IMR-90 (cell line): ENCODE measurements around the gene STAB1. TPM values are rescaled to one million over a fixed set of nuclear protein-coding genes. Genes with fewer than 3 reads are reported as not detected.

Experiments used
- ATAC-seq: fragments of 200-7000 bp; cut with Tn5 transposase; 2 replicates; pipeline ENCODE4 v1.9.1; 2020; ENCODE audit warnings: low read depth, mild to moderate bottlenecking, moderate library complexity
- BruUV-seq: library from RNA; stranded (reverse); fragments of 400-500 nt; replicated peaks from 2 replicates; lab custom pipeline; 2021; lab: Mats Ljungman, UMichigan
- CTCF ChIA-PET: fragments of 300-600 bp; formaldehyde crosslinking; extraction: SDS; loops from one replicate; lab custom pipeline; 2021; ENCODE audit warnings: antibody characterized with exemption; lab: Yijun Ruan, JAX
- POLR2A ChIA-PET: fragments of 300-600 bp; sonication (Branson Sonifier 250); formaldehyde crosslinking; loops from one replicate; lab custom pipeline; 2022; ENCODE audit warnings: antibody characterized with exemption; ENCODE audit not compliant: unreplicated experiment; lab: Charles Lee
- DNase-seq: peaks from one replicate; pipeline ENCODE4 v3.0.0; 2013
- H2AFZ ChIP-seq: replicated peaks from 2 replicates; pipeline ENCODE3; 2013; ENCODE audit warnings: low read length, mild to moderate bottlenecking; ENCODE audit not compliant: poor library complexity
- H2AK5ac ChIP-seq: 2 replicates; pipeline ENCODE4 v1.6.1; 2013; ENCODE audit warnings: low read depth, low read length, inconsistent platforms
- H2AK9ac ChIP-seq: replicated peaks from 2 replicates; pipeline ENCODE3; 2013; ENCODE audit warnings: mild to moderate bottlenecking, low read depth, low read length, moderate library complexity; ENCODE audit not compliant: poor library complexity
- H2BK120ac ChIP-seq: 2 replicates; pipeline ENCODE4 v1.6.1; 2013; ENCODE audit warnings: low read depth, low read length, inconsistent platforms
- H2BK15ac ChIP-seq: 3 replicates; pipeline ENCODE4 v1.6.1; 2013; ENCODE audit warnings: low read depth, low read length, inconsistent platforms
- H2BK20ac ChIP-seq: 2 replicates; pipeline ENCODE4 v1.6.1; 2013; ENCODE audit warnings: low read depth, mild to moderate bottlenecking, inconsistent platforms, low read length, moderate library complexity
- H2BK5ac ChIP-seq: 2 replicates; pipeline ENCODE4 v1.6.1; 2013; ENCODE audit warnings: mild to moderate bottlenecking, low read depth, low read length, inconsistent platforms; ENCODE audit not compliant: poor library complexity, severe bottlenecking
- H3K14ac ChIP-seq: replicated peaks from 2 replicates; pipeline ENCODE4 v1.6.1; 2013; ENCODE audit warnings: low read depth, low read length, inconsistent platforms
- H3K18ac ChIP-seq: 2 replicates; pipeline ENCODE4 v1.6.1; 2013; ENCODE audit warnings: low read depth, low read length, control low read depth
- H3K23ac ChIP-seq: 2 replicates; pipeline ENCODE4 v1.6.1; 2013; ENCODE audit warnings: low read depth, low read length, inconsistent platforms
- H3K27ac ChIP-seq: 2 replicates; pipeline ENCODE4 v1.5.1; 2013; ENCODE audit warnings: mild to moderate bottlenecking, control low read depth, low read length; ENCODE audit not compliant: insufficient read depth
- H3K27me3 ChIP-seq: 2 replicates; pipeline ENCODE4 v1.6.1; 2013; ENCODE audit warnings: low read length; ENCODE audit not compliant: control insufficient read depth, insufficient read depth
- H3K36me3 ChIP-seq: 2 replicates; pipeline ENCODE4 v1.6.1; 2013; ENCODE audit warnings: low read length, mixed read lengths; ENCODE audit not compliant: control insufficient read depth, insufficient read depth
- H3K4ac ChIP-seq: 2 replicates; pipeline ENCODE4 v1.6.1; 2013; ENCODE audit warnings: low read depth, low read length, inconsistent platforms
- H3K4me1 ChIP-seq: 2 replicates; pipeline ENCODE4 v1.6.1; 2013; ENCODE audit warnings: low read length, mixed read lengths; ENCODE audit not compliant: control insufficient read depth, insufficient read depth
- H3K4me2 ChIP-seq: 2 replicates; pipeline ENCODE4 v1.6.1; 2013; ENCODE audit warnings: low read depth, mild to moderate bottlenecking, control low read depth, low read length, moderate library complexity
- H3K4me3 ChIP-seq: 2 replicates; pipeline ENCODE4 v1.5.1; 2013; ENCODE audit warnings: low read depth, mild to moderate bottlenecking, control low read depth, low read length, moderate library complexity; ENCODE audit not compliant: insufficient read depth
- H3K56ac ChIP-seq: 2 replicates; pipeline ENCODE4 v1.6.1; 2013; ENCODE audit warnings: low read length, inconsistent platforms; ENCODE audit not compliant: insufficient read depth; ENCODE audit errors: extremely low read depth
- H3K79me1 ChIP-seq, 2 experiments: 2 replicates each; pipeline ENCODE4 v1.6.1; 2013; ENCODE audit warnings: low read length in 2 of 2, inconsistent platforms in 1 of 2, low read depth in 1 of 2
- H3K9ac ChIP-seq: 2 replicates; pipeline ENCODE4 v1.6.1; 2013; ENCODE audit warnings: low read depth, low read length, control low read depth
- H3K9me1 ChIP-seq: 2 replicates; pipeline ENCODE4 v1.6.1; 2013; ENCODE audit warnings: low read length, inconsistent platforms; ENCODE audit not compliant: insufficient read depth
- H3K9me3 ChIP-seq: 2 replicates; pipeline ENCODE4 v1.6.1; 2013; ENCODE audit warnings: low read length; ENCODE audit not compliant: control insufficient read depth, insufficient read depth
- H4K20me1 ChIP-seq: 2 replicates; pipeline ENCODE4 v1.6.1; 2013; ENCODE audit warnings: low read length, inconsistent platforms; ENCODE audit not compliant: insufficient read depth
- H4K5ac ChIP-seq: 2 replicates; pipeline ENCODE4 v1.6.1; 2013; ENCODE audit warnings: mild to moderate bottlenecking, low read depth, low read length, control low read depth
- H4K8ac ChIP-seq, 2 experiments: 2 replicates each; pipeline ENCODE4 v1.6.1; 2013; ENCODE audit warnings: low read depth in 2 of 2, low read length in 2 of 2, control low read depth in 1 of 2, inconsistent platforms in 1 of 2
- H4K91ac ChIP-seq: 2 replicates; pipeline ENCODE4 v1.6.1; 2013; ENCODE audit warnings: low read depth, low read length, inconsistent platforms; ENCODE audit not compliant: insufficient read depth
- BHLHE40 ChIP-seq: fragments of 150-350 bp; IDR thresholded peaks from 2 replicates; pipeline ENCODE4 v1.6.1; 2016; ENCODE audit warnings: mild to moderate bottlenecking, low read depth, low read length
- CEBPB ChIP-seq: IDR thresholded peaks from 2 replicates; pipeline ENCODE4 v1.6.1; 2012; ENCODE audit warnings: low read depth, low read length, improper control_type of control experiment
- CHD1 ChIP-seq: IDR thresholded peaks from 2 replicates; pipeline ENCODE4 v1.6.1; 2012; ENCODE audit warnings: low read depth, low read length, improper control_type of control experiment
- CTCF ChIP-seq: conservative IDR thresholded peaks from 2 replicates; pipeline ENCODE4 v1.5.1; 2012; ENCODE audit warnings: mild to moderate bottlenecking, low read depth, low read length, improper control_type of control experiment
- FOS ChIP-seq: fragments of 150-350 bp; IDR thresholded peaks from 2 replicates; pipeline ENCODE4 v1.6.1; 2016; ENCODE audit warnings: low read depth, low read length
- MAFK ChIP-seq: IDR thresholded peaks from 2 replicates; pipeline ENCODE4 v1.6.1; 2012; ENCODE audit warnings: low read depth, low read length, improper control_type of control experiment
- MAZ ChIP-seq: IDR thresholded peaks from 2 replicates; pipeline ENCODE4 v1.6.1; 2012; ENCODE audit warnings: low read depth, mild to moderate bottlenecking, low read length, improper control_type of control experiment, moderate library complexity, borderline replicate concordance
- MXI1 ChIP-seq: IDR thresholded peaks from 2 replicates; pipeline ENCODE4 v1.6.1; 2012; ENCODE audit warnings: low read depth, mild to moderate bottlenecking, low read length, moderate library complexity, borderline replicate concordance
- NFE2L2 ChIP-seq: fragments of 150-350 bp; IDR thresholded peaks from 2 replicates; pipeline ENCODE4 v1.6.1; 2016; ENCODE audit warnings: low read depth, mild to moderate bottlenecking, low read length
- POLR2A ChIP-seq: IDR thresholded peaks from 2 replicates; pipeline ENCODE4 v1.6.1; 2012; ENCODE audit warnings: mild to moderate bottlenecking, low read depth, low read length
- RAD21 ChIP-seq: IDR thresholded peaks from 2 replicates; pipeline ENCODE4 v1.6.1; 2012; ENCODE audit warnings: low read length, improper control_type of control experiment
- RCOR1 ChIP-seq: IDR thresholded peaks from 2 replicates; pipeline ENCODE4 v1.6.1; 2012; ENCODE audit warnings: mild to moderate bottlenecking, low read length, improper control_type of control experiment; ENCODE audit not compliant: insufficient replicate concordance
- RFX5 ChIP-seq: IDR thresholded peaks from 2 replicates; pipeline ENCODE4 v1.8.0; 2012; ENCODE audit warnings: low read depth, mild to moderate bottlenecking, low read length, moderate library complexity
- SMC3 ChIP-seq: fragments of 150-350 bp; IDR thresholded peaks from 2 replicates; pipeline ENCODE4 v1.6.1; 2016; ENCODE audit warnings: low read depth, mild to moderate bottlenecking, antibody characterized with exemption, low read length, moderate library complexity
- USF2 ChIP-seq: fragments of 150-350 bp; IDR thresholded peaks from 2 replicates; pipeline ENCODE4 v1.6.1; 2017; ENCODE audit warnings: mild to moderate bottlenecking, antibody characterized with exemption, low read length, low read depth
- WGBS, 2 experiments: methylation state at CpG; one replicate each; pipeline versions ENCODE4 v1.1.5 to v1.1.7; 2013; ENCODE audit warnings: missing lambda C conversion rate in 2 of 2; ENCODE audit not compliant: insufficient read length in 1 of 2; ENCODE audit errors: extremely low coverage in 2 of 2; 5-methylcytosine and 5-hydroxymethylcytosine counted together
- dilution Hi-C: fragments of 300-500 bp; cut with HindIII; formaldehyde crosslinking; loops from one replicate; pipeline ENCODE4 v1.14.3; 2018; ENCODE audit warnings: low sequenced_read_pairs; ENCODE audit not compliant: unreplicated experiment
- in situ Hi-C: fragments of 300-500 bp; cut with MboI; formaldehyde crosslinking; loops from 3 replicates; pipeline ENCODE4 v1.14.3; 2019; ENCODE audit warnings: low sequenced_read_pairs, inconsistent platforms, mixed read lengths
- intact Hi-C: fragments of 100-400 bp; cut with micrococcal nuclease; formaldehyde crosslinking; loops from 2 replicates; pipeline ENCODE4 v1.10.0; 2022
- polyA plus RNA-seq, 3 experiments: library from polyadenylated mRNA; depleted of rRNA; stranded (reverse); fragments of >200 nt; gene quantifications; 2 replicates each; pipeline ENCODE4 v1.2.3, GENCODE V29; 2012; ENCODE audit warnings: low replicate concordance in 1 of 3
- total RNA-seq: library from RNA; depleted of rRNA; stranded (reverse); fragments of >200 nt; gene quantifications from 2 replicates; pipeline ENCODE4 v1.2.3, GENCODE V29; 2012

Gene STAB1
- total and polyA plus RNA-seq, 2 of the 4 experiments (the other 2 are of a cell fraction) = not detected

- intact Hi-C loops = no loop called here
- Histone ChIP-seq H3K27me3 (no peaks in the 10 kb centered on the region), H3K4me2 (no peak overlapping the region), H3K79me1 (peaks cover 29 to 40% of the 10 kb centered on the region in 2 experiments), H2BK5ac (peak overlapping the region; percentile 68), H3K56ac (no peak overlapping the region), H3K18ac (peak overlapping the region; percentile 66; the same call in 1 of the 2 replicates), H3K4me3 (no peak overlapping the region), H3K4ac (peak overlapping the region; percentile 97; the same call in 1 of the 2 replicates), H2AK9ac (peak overlapping the region; percentile 94), H2BK15ac (no peak overlapping the region; the same call in 1 of the 3 replicates), H3K23ac (no peak overlapping the region), H3K9ac (no peak overlapping the region), H3K4me1 (peaks cover 15% of the 10 kb centered on the region), H2BK20ac (0 out of 2 replicates have a peak overlapping the region, but pooled peaks have one; percentile 77), H4K91ac (peak overlapping the region; percentile 93), H2BK120ac (peak overlapping the region; percentile 92; the same call in 1 of the 2 replicates), H3K9me3 (no peaks in the 10 kb centered on the region), H2AFZ (peak overlapping the region; percentile 96), H3K27ac (no peak overlapping the region), H2AK5ac (peak overlapping the region; percentile 99), H4K8ac (peak overlapping the region; percentile 100), H3K36me3 (peaks cover 17% of the 10 kb centered on the region), H3K9me1 (peaks cover 20% of the 10 kb centered on the region), H4K20me1 (peaks cover 14% of the 10 kb centered on the region), H3K14ac (peak overlapping the region; percentile 95), H4K5ac (peak overlapping the region; percentile 76)
- 74% methylated on average over 2 of the region's 8 CpGs; no CpG with 5 or more reads in 1 of the 2 experiments for WGBS, 2 experiments
- POLR2A ChIA-PET = no interaction called here
- DNase-seq (no peak), ATAC-seq (no peak)
- BruUV-seq = no TSS peak
- dilution Hi-C loops = no loop called here
- in situ Hi-C loops = no loop called here
- CTCF ChIA-PET = interaction anchor here (0.8 kb wide), 1 partner anchor 26 kb away, joined by 3 read pairs; no protein-coding TSS in a partner anchor
- TF ChIP-seq RFX5 = no peak
- no peak for TF ChIP-seq BHLHE40
- TF ChIP-seq FOS = no peak
- no peak for TF ChIP-seq CHD1
- TF ChIP-seq NFE2L2 = no peak
- no peak for TF ChIP-seq USF2
- TF ChIP-seq POLR2A = no peak
- no peak for TF ChIP-seq MAFK
- TF ChIP-seq MXI1 = no peak
- TF ChIP-seq MAZ = no peak
- no peak for TF ChIP-seq SMC3
- no peak for TF ChIP-seq RCOR1
- TF ChIP-seq RAD21 = no peak
- TF ChIP-seq CEBPB = no peak
- TF ChIP-seq CTCF = no peak
These were observed 40.7 kb upstream of the STAB1 start for GRCh38 chr3:52454250-52454937.
